ENCODE measurements around the gene CEMIP. TPM values are rescaled to one million over a fixed set of nuclear protein-coding genes. Genes with fewer than 3 reads are reported as not detected.

The CEMIP gene
- total RNA-seq, 2 experiments from 2014 or later: not detected

- H3K27me3 ChIP-seq (ENCODE audit: control insufficient read depth in 1 of 2, insufficient read depth in 2 of 2, low read length in 2 of 2): peaks cover 21 to 35% of the 10 kb centered on the region in 2 experiments
- H3K36me3 ChIP-seq (ENCODE audit: insufficient read depth, low read length): no peaks in the 10 kb centered on the region
- no peak overlapping the region for H3K4me3 ChIP-seq (ENCODE audit: low read length)
- Mint-ChIP-seq H3K9me3 (no peaks in the 10 kb centered on the region), H3K4me3 (no peak overlapping the region), H3K27ac (no peak overlapping the region), H3K36me3 (ENCODE audit: low read depth) (no peaks in the 10 kb centered on the region), H3K4me1 (ENCODE audit: low read depth) (peaks cover 12% of the 10 kb centered on the region), H3K27me3 (peaks cover 51% of the 10 kb centered on the region)
- peaks cover 0 to 18% of the 10 kb centered on the region in 2 experiments for H3K9me3 ChIP-seq (ENCODE audit: control insufficient read depth in 1 of 2, insufficient read depth in 1 of 2, low read length in 2 of 2)
- POLR2A ChIA-PET: interaction anchor here (1.0 kb wide), 1 partner anchor 22 kb away, joined by 3 read pairs; no protein-coding TSS in a partner anchor
- H3K27ac ChIP-seq (ENCODE audit: low read depth in 1 of 2, low read length in 2 of 2): no peak overlapping the region
- CTCF ChIA-PET: no interaction called here
- DNase-seq (peak in 1 of 14 experiments; percentile 10), ATAC-seq (ENCODE audit: poor library complexity) (no peak)
- H3K4me1 ChIP-seq (ENCODE audit: insufficient read depth, low read length): peaks cover 19% of the 10 kb centered on the region
- intact Hi-C loops (cut with DNase I, micrococcal nuclease): no loop called here
- no peak for TF ChIP-seq CTCF (IDR thresholded peaks at IDR 0.05)
Measured at GRCh38 chr15:80783260-80783659, 4.1 kb downstream of the CEMIP start.

GRCh38 chr15:80785335-80785734, 6.2 kb downstream of the CEMIP start:
- peaks cover 46% of the 10 kb centered on the region for H3K27me3 Mint-ChIP-seq
- Histone ChIP-seq H3K27ac (ENCODE audit: low read depth in 1 of 2, low read length in 2 of 2) (no peak overlapping the region), H3K36me3 (ENCODE audit: insufficient read depth, low read length) (no peaks in the 10 kb centered on the region), H3K9me3 (ENCODE audit: control insufficient read depth in 1 of 2, insufficient read depth in 1 of 2, low read length in 2 of 2) (peaks cover 0 to 5% of the 10 kb centered on the region in 2 experiments), H3K4me3 (ENCODE audit: low read length) (no peak overlapping the region), H3K27me3 (ENCODE audit: control insufficient read depth in 1 of 2, insufficient read depth in 2 of 2, low read length in 2 of 2) (peaks cover 5 to 14% of the 10 kb centered on the region in 2 experiments), H3K4me1 (ENCODE audit: insufficient read depth, low read length) (peaks cover 7% of the 10 kb centered on the region)
- CTCF ChIA-PET: interaction anchor here (2.6 kb wide), 1 partner anchor 9 kb away, joined by 9 read pairs; no protein-coding TSS in a partner anchor
- ATAC-seq (ENCODE audit: poor library complexity) (no peak), DNase-seq (no peak)
- no peak for TF ChIP-seq CTCF (IDR thresholded peaks at IDR 0.05)
- no peaks in the 10 kb centered on the region for H3K9me3 Mint-ChIP-seq
- POLR2A ChIA-PET: no interaction called here
- H3K27ac Mint-ChIP-seq: no peak overlapping the region
- peaks cover 12% of the 10 kb centered on the region for H3K4me1 Mint-ChIP-seq (ENCODE audit: low read depth)
- no peak overlapping the region for H3K4me3 Mint-ChIP-seq
- intact Hi-C loops (cut with DNase I, micrococcal nuclease): no loop called here
- H3K36me3 Mint-ChIP-seq (ENCODE audit: low read depth): no peaks in the 10 kb centered on the region

- H3K4me3 ChIP-seq (ENCODE audit: low read length): no peak overlapping the region
- ChIA-PET CTCF (interaction anchor here (2.6 kb wide), 1 partner anchor 10 kb away, joined by 9 read pairs; no protein-coding TSS in a partner anchor), POLR2A (no interaction called here)
- H3K4me1 Mint-ChIP-seq (ENCODE audit: low read depth): peaks cover 12% of the 10 kb centered on the region
- DNase-seq (no peak), ATAC-seq (ENCODE audit: poor library complexity) (no peak)
- no peaks in the 10 kb centered on the region for H3K9me3 ChIP-seq (ENCODE audit: control insufficient read depth in 1 of 2, insufficient read depth in 1 of 2, low read length in 2 of 2)
- TF ChIP-seq CTCF (IDR thresholded peaks at IDR 0.05): no peak
- no peak overlapping the region for H3K27ac Mint-ChIP-seq
- H3K9me3 Mint-ChIP-seq: no peaks in the 10 kb centered on the region
- H3K27ac ChIP-seq (ENCODE audit: low read depth in 1 of 2, low read length in 2 of 2): no peak overlapping the region
- intact Hi-C loops (cut with DNase I, micrococcal nuclease): no loop called here
- H3K27me3 Mint-ChIP-seq: peaks cover 51% of the 10 kb centered on the region
- H3K4me3 Mint-ChIP-seq: no peak overlapping the region
- no peaks in the 10 kb centered on the region for H3K36me3 Mint-ChIP-seq (ENCODE audit: low read depth)
- peaks cover 3% of the 10 kb centered on the region for H3K4me1 ChIP-seq (ENCODE audit: insufficient read depth, low read length)
- H3K36me3 ChIP-seq (ENCODE audit: insufficient read depth, low read length): no peaks in the 10 kb centered on the region
- peaks cover 0 to 9% of the 10 kb centered on the region in 2 experiments for H3K27me3 ChIP-seq (ENCODE audit: control insufficient read depth in 1 of 2, insufficient read depth in 2 of 2, low read length in 2 of 2)
Measured at GRCh38 chr15:80785811-80786354, 6.7 kb downstream of the CEMIP start.
